ENCODE results near the gene ZNF479.
"Not testable (repeated sequence)": the region's sequence is repeated elsewhere in the genome, so short reads cannot be mapped to it uniquely, and the experiment has no call there.

Gene ZNF479

GRCh38 chr7:57132336-57132735 is at the start of gene ZNF479:
TSS of gene ZNF479 (minus strand) at chr7:57132436. CDS start at chr7:57132324, 112 bp downstream.
- not testable (repeated sequence) for DNase-seq (ENCODE audit: low read depth)

GRCh38 chr7:57182031-57182430 is 49.8 kb upstream of the ZNF479 start:
- no peak for DNase-seq (ENCODE audit: low read depth)

- DNase-seq (ENCODE audit: low read depth) = no peak
These were observed 49.0 kb upstream of the ZNF479 start for GRCh38 chr7:57181281-57181680.

GRCh38 chr7:57179776-57180415 is 47.7 kb upstream of the ZNF479 start:
- DNase-seq (ENCODE audit: low read depth) = no peak

GRCh38 chr7:57178768-57179139 is 46.5 kb upstream of the ZNF479 start:
- no peak for DNase-seq (ENCODE audit: low read depth)

GRCh38 chr7:57177856-57178767 is 45.9 kb upstream of the ZNF479 start:
- no peak for DNase-seq (ENCODE audit: low read depth)

GRCh38 chr7:57176928-57177635 is 44.8 kb upstream of the ZNF479 start:
- DNase-seq (ENCODE audit: low read depth) = no peak

- peak; percentile 0 for DNase-seq (ENCODE audit: low read depth)
These were observed 33.2 kb upstream of the ZNF479 start for GRCh38 chr7:57165285-57165899.

GRCh38 chr7:57120123-57120784 is 12.0 kb downstream of the ZNF479 start:
- not testable (repeated sequence) for DNase-seq (ENCODE audit: low read depth)
